IPS-18a (cell line): Measurements from ENCODE around the gene TIAM1.

ENCODE experiments used
- H3K27ac ChIP-seq: one replicate; pipeline ENCODE4 v1.5.1; 2013; ENCODE audit warnings: low read length
- H3K27me3 ChIP-seq: one replicate; pipeline ENCODE4 v1.6.1; 2013; ENCODE audit warnings: mild to moderate bottlenecking, low read length; ENCODE audit not compliant: control insufficient read depth, insufficient read depth
- H3K36me3 ChIP-seq: one replicate; pipeline ENCODE4 v1.6.1; 2013; ENCODE audit warnings: low read depth, low read length; ENCODE audit not compliant: control insufficient read depth
- H3K4me1 ChIP-seq: one replicate; pipeline ENCODE4 v1.6.1; 2013; ENCODE audit warnings: low read depth, low read length; ENCODE audit not compliant: control insufficient read depth
- H3K4me3 ChIP-seq: one replicate; pipeline ENCODE4 v1.5.1; 2013; ENCODE audit warnings: low read length
- H3K9ac ChIP-seq: one replicate; pipeline ENCODE4 v1.6.1; 2013; ENCODE audit warnings: mild to moderate bottlenecking, low read length, moderate library complexity
- H3K9me3 ChIP-seq: one replicate; pipeline ENCODE4 v1.6.1; 2013; ENCODE audit warnings: low read depth, low read length; ENCODE audit not compliant: control insufficient read depth

Gene TIAM1

DNA sequence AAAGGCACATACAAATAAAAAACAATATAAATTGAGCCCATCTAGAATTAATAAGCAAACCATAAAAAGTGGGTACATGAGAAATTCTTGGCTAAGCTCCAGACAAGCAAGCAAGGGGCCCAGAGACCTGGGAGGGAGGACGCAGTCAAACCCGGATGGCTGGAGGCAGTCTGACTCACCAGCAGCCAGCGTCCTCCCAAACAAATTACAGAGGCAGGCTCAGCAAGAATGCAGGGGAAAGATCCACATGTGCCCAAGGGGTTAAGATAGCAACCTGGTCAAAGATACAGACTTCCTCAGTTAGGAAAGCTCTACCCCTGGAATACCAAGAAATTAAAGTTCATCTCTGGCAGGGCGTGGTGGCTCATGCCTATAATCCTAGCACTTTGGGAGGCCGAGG is 7.4 kb upstream of the TIAM1 start:
- Histone ChIP-seq H3K4me1 (no peaks in the 10 kb centered on the region), H3K27me3 (no peaks in the 10 kb centered on the region), H3K9me3 (no peaks in the 10 kb centered on the region), H3K36me3 (no peaks in the 10 kb centered on the region), H3K27ac (no peak overlapping the region), H3K4me3 (no peak overlapping the region), H3K9ac (no peak overlapping the region)

DNA sequence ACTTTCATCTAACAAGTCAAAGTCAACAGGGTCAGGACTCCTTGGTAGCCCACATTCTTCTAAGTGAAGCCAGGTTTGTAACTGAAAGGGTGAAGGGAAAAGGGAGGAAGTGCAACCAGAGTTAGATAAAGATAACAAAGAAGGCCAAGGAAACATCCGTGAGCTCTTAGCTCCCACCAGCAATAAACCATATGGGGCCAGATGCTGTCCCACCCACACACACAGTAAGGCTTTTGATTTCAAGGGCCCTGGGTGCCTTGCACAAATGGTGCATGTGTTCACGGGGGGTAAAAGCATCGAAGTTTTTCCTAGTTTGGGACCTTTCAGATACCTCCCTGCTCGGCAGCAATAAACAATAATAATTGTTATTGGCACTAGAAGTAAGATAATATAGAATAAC is 5.1 kb upstream of the TIAM1 start:
- no peak overlapping the region for H3K27ac ChIP-seq
- no peaks in the 10 kb centered on the region for H3K36me3 ChIP-seq

DNA sequence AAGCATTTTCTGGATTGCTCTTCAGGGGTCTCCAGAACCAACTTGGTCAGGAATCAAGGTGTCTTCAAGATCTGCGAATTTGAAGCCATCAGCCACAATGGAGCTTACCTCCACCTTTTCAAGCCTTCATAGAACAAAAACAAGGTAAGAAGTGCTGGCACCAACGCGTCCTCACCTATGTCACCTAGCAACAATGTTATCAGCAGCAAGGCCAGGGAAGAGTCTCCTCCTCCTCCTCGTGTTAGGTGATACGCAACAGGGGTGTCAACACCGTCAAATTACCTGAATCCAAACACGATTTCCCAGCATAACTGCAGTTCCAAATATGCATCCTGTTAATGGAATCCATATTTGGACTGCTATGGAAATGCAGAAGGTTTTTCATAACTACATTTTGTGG is 4.1 kb upstream of the TIAM1 start:
- Histone ChIP-seq H3K27me3 (peaks cover 4% of the 10 kb centered on the region), H3K4me3 (no peak overlapping the region), H3K9me3 (no peaks in the 10 kb centered on the region), H3K27ac (no peak overlapping the region), H3K4me1 (peaks cover 6% of the 10 kb centered on the region), H3K9ac (no peak overlapping the region), H3K36me3 (no peaks in the 10 kb centered on the region)

More for the DNA sequence above, 5.1 kb upstream of the TIAM1 start:
- Histone ChIP-seq H3K27me3 (no peaks in the 10 kb centered on the region), H3K9ac (no peak overlapping the region), H3K4me1 (peaks cover 5% of the 10 kb centered on the region), H3K4me3 (no peak overlapping the region), H3K9me3 (no peaks in the 10 kb centered on the region)

DNA sequence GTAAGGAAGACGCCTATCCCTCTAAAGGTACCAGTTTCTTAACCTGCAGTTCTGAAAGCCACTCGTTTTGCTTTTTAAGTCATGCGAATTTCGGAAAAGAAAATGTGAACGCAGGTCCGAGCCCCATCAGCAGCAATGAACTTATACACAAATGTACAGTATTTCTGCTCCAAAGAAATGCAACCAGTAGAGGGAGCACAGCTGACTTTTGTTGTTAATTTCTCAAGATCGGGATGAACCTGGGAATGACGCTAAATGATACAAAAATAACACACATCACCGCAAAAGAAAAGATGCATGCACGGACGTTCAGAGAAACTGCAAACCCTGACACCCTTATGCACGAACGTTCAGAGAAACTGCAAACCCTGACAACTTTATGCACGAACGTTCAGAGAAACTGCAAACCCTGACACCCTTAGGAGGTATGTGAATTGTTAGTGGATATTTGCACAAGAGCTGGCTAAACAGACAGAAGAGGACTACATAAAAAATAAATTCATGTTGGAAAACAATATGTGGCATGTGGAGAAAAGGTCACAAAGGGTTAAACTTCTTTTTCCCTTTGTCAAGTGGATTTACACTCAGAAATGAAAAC is 3.5 kb upstream of the TIAM1 start:
- no peaks in the 10 kb centered on the region for H3K9me3 ChIP-seq
- H3K27ac ChIP-seq = no peak overlapping the region
- H3K9ac ChIP-seq = no peak overlapping the region
- no peak overlapping the region for H3K4me3 ChIP-seq
- H3K4me1 ChIP-seq = peaks cover 12% of the 10 kb centered on the region
- no peaks in the 10 kb centered on the region for H3K36me3 ChIP-seq
- H3K27me3 ChIP-seq = peaks cover 10% of the 10 kb centered on the region

DNA sequence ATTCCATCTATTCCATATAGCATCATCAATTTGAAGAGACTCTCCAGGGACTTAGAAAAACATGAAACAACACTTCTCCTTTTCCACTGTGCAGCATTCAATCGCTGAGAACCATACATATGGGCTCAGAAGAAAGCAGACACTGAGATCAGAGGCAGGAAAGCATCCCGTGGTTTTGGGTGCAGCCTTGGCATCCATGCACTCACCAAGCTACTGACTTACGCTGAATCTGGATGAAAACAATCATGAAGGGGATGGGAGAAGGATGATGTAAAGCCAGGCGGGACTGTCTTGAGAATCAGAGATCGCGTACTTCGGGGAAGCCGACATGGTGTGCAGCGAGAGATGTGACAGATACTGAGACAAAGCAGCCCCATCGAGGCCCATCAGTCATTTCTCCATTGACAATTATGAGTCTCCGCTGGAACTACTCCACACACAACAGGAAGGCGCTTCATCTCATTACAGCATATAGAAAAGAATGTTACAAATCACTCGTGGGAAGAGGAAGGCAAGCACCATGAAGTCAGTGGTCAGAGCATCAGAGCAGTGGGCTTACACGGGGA is 2.3 kb upstream of the TIAM1 start:
- peaks cover 12% of the 10 kb centered on the region for H3K27me3 ChIP-seq
- H3K9ac ChIP-seq = no peak overlapping the region
- H3K27ac ChIP-seq = no peak overlapping the region
- peaks cover 13% of the 10 kb centered on the region for H3K4me1 ChIP-seq
- H3K4me3 ChIP-seq = no peak overlapping the region
- H3K9me3 ChIP-seq = no peaks in the 10 kb centered on the region
- no peaks in the 10 kb centered on the region for H3K36me3 ChIP-seq

DNA sequence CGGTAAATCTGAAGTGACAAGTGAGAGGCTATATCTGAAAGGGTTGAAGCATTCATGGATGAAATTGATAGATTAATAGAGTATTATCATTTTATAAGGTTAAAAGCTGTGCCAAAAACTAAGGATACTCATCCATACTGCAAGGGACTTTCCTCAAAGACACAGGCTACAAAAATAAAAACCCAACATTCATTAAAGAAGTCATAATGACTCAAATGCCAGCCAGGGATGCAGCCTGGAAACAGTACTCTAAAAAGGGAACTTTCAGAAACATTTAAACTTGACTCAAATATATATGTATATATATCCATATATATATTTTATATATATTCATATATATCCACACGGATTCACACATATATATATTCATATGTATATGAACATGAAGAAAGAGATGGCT is 1.1 kb upstream of the TIAM1 start:
- peaks cover 13% of the 10 kb centered on the region for H3K4me1 ChIP-seq
- H3K27me3 ChIP-seq = peaks cover 12% of the 10 kb centered on the region
- no peak overlapping the region for H3K9ac ChIP-seq
- H3K4me3 ChIP-seq = no peak overlapping the region
- no peaks in the 10 kb centered on the region for H3K36me3 ChIP-seq
- H3K27ac ChIP-seq = no peak overlapping the region
- no peaks in the 10 kb centered on the region for H3K9me3 ChIP-seq

DNA sequence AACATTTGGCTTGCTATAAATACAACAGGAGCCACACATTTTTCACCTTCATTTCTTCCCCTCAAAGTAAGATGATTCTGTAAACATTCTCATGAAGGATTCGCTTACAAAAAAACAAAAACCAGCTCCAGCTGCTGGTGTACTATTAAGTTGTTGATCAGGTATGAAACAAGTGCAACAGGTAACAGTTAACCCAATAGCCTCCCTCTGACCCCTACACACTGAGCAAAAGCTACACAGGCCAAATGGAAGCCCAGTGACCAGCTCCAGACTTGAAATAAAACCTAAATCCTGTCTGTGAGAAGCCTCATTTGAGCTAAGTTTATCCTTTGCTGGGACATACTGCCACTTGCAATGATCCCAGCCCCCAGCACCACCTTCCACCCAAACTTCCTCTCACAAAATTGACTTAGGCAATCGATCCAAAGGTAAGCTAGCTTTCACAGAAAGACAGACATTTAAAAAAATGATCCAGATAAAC is 991 bp downstream of the TIAM1 start:
- Histone ChIP-seq H3K4me3 (peak overlapping the region; percentile 85), H3K27me3 (peaks cover 12% of the 10 kb centered on the region), H3K4me1 (peaks cover 26% of the 10 kb centered on the region), H3K9me3 (no peaks in the 10 kb centered on the region), H3K27ac (no peak overlapping the region), H3K9ac (peak overlapping the region; percentile 85), H3K36me3 (no peaks in the 10 kb centered on the region)

DNA sequence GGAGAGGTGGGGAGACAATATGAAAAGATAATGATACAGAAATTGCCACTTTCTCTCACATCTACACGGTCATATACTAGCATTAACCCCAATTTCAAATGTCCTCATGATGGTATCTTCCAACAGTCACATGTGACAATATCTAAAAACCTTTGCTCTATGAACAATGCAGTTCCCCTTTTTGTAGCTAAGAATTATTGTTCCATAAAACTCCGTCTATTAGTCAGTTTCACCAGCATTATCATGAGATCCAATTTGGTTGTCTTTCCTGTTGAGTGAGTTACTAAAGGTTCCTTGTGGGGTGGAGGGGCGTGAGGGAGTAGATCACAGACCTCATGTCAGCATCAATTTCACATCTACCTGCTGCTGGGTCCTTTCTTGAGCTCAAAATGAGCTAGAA is 1.7 kb downstream of the TIAM1 start:
- Histone ChIP-seq H3K9ac (no peak overlapping the region), H3K4me1 (peaks cover 26% of the 10 kb centered on the region), H3K27ac (no peak overlapping the region), H3K36me3 (no peaks in the 10 kb centered on the region), H3K9me3 (no peaks in the 10 kb centered on the region), H3K4me3 (no peak overlapping the region), H3K27me3 (peaks cover 12% of the 10 kb centered on the region)

DNA sequence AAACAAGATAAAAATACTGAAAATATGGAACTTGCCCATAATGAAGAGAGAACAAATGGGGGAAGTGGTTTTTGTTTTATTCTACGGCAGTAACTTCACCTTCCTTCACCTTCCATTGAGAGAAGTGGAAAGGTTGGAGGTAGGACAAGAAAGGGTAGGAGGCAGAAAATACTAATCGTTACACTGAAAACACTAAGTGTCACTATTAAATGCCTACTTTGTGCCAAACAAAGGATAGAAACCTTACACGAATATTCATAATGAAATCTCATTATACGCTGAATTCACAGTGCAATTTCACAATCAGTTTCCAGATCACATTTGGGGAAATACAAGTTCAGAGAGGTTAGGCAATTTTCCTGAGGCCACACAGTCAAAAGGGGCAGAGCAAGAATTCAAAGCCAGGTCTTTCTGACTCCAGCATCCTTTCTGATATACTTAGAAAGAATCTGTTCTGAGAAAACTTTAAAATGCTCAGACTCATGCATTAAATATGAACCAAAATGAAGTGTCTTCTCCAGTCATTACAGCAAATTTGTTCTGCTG is 3.0 kb downstream of the TIAM1 start:
- H3K9me3 ChIP-seq = no peaks in the 10 kb centered on the region
- peaks cover 26% of the 10 kb centered on the region for H3K4me1 ChIP-seq
- H3K36me3 ChIP-seq = no peaks in the 10 kb centered on the region
- H3K4me3 ChIP-seq = no peak overlapping the region
- no peak overlapping the region for H3K9ac ChIP-seq
- H3K27ac ChIP-seq = no peak overlapping the region
- peaks cover 12% of the 10 kb centered on the region for H3K27me3 ChIP-seq

DNA sequence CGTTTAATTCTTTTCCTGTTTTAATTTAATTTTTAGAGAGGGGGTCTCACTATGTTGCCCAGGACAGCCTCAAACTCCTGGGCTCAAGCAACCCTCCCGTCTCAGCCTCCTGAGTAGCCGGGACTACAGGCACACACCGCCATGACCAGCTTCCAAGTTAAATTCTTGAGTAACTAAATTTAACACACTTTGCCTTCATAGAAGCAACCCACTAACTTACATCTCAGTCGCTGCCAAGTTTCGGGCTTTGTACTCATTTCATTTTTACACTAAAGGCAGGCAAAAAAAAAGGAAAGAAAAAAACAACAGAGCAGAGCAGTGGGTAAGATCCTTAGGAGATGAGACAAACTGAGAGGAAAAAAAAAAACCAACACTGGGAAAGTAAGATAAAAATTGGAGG is 3.5 kb downstream of the TIAM1 start:
- no peak overlapping the region for H3K9ac ChIP-seq
- H3K27ac ChIP-seq = no peak overlapping the region
- no peaks in the 10 kb centered on the region for H3K36me3 ChIP-seq
- peaks cover 12% of the 10 kb centered on the region for H3K27me3 ChIP-seq
- no peak overlapping the region for H3K4me3 ChIP-seq
- H3K9me3 ChIP-seq = no peaks in the 10 kb centered on the region
- H3K4me1 ChIP-seq = peaks cover 26% of the 10 kb centered on the region

DNA sequence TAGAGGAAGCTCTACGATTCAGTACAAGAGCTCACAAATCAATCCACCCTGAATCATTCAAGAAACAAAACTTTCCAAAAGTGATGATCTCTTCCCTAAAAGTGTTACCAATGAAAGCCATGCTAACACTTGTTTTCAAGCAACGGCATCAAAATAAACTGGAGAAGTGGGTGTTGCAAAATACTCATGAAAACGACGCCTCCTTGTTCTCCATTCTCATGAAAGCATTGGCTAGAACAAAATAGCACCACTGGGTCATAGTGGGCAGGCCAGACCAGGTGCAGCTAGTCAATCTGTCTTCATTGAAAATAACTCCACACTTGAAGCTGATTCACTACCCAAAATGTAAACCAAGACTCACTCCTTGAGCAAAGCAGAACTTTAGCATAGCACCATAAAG is 4.3 kb downstream of the TIAM1 start:
- Histone ChIP-seq H3K27ac (no peak overlapping the region), H3K4me3 (no peak overlapping the region), H3K9ac (no peak overlapping the region), H3K9me3 (no peaks in the 10 kb centered on the region), H3K4me1 (peaks cover 25% of the 10 kb centered on the region), H3K27me3 (peaks cover 12% of the 10 kb centered on the region), H3K36me3 (no peaks in the 10 kb centered on the region)

DNA sequence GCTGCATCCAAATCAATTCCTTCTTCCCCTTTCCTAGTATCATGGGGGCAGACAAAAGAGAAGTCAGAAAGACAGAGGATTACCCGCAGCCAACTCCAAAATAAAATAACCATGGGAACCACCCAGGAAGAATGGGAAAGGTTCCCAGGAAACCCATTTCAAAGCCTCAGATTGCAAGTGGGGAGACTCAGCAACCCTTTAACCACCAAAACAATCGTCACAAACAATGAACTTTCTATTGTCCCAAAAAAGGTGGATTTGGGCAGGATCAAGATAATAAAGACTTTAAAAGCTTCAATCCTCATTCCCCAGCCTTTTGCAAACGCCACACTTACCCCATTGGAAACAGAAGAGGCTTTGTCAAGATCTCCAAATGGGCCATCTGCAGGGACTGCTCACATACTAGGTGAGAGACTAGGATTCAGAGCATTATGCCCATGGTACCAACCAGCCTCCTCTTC is 5.1 kb downstream of the TIAM1 start:
- no peak overlapping the region for H3K27ac ChIP-seq

More for the DNA sequence above, 5.1 kb downstream of the TIAM1 start:
- Histone ChIP-seq H3K9ac (no peak overlapping the region), H3K9me3 (no peaks in the 10 kb centered on the region), H3K4me1 (peaks cover 21% of the 10 kb centered on the region), H3K36me3 (no peaks in the 10 kb centered on the region), H3K4me3 (no peak overlapping the region), H3K27me3 (peaks cover 12% of the 10 kb centered on the region)
